Measurements from ENCODE around the gene MFSD12. TPM values are rescaled to one million over a fixed set of nuclear protein-coding genes. Genes with fewer than 3 reads are reported as not detected.

The MFSD12 gene
- total and polyA plus RNA-seq, 2 of the 8 experiments (the other 6 are each of a cell fraction or from before 2014, with no cell fraction given), result 59.6 to 71.3 TPM

- TF ChIP-seq KDM1A (IDR thresholded peaks at IDR 0.05; ENCODE audit: borderline replicate concordance, low read length) (no peak), EGR1 (IDR thresholded peaks at IDR 0.05; ENCODE audit: borderline replicate concordance, low read depth, low read length) (no peak), POU5F1 (IDR thresholded peaks at IDR 0.05; ENCODE audit: low read depth, low read length) (no peak), MAX (IDR thresholded peaks at IDR 0.05) (no peak)
Measured at GRCh38 chr19:3536429-3537100, 20.8 kb downstream of the MFSD12 start (continued).

Measured in H1 (cell line).